Suprapubic skin (tissue), 4 donors: Measurements from ENCODE around the gene ROR2.

Experiments used
- POLR2A ChIP-seq, 2 donors: fragments of 450-650 bp; IDR thresholded peaks; one replicate each; pipeline ENCODE4 v1.6.1; 2017; ENCODE audit warnings: antibody characterized with exemption in 2 of 2, mild to moderate bottlenecking in 2 of 2, moderate library complexity in 2 of 2
- POLR2AphosphoS5 ChIP-seq, 3 donors: sonication (generic); formaldehyde crosslinking; IDR thresholded peaks; one replicate each; pipeline ENCODE4 v1.6.1; 2017; ENCODE audit warnings: antibody characterized with exemption in 3 of 3
- TF ChIP-seq, protein P1 (sequence below), 2 donors: fragments of 200-600 bp in 1 of 2; fragments of 450-650 bp in 1 of 2; sonication (generic) in 1 of 2; IDR thresholded peaks; one replicate each; pipeline ENCODE4 v1.5.1; 2016 to 2019; ENCODE audit warnings: antibody characterized with exemption in 2 of 2, mild to moderate bottlenecking in 1 of 2, moderate library complexity in 1 of 2

DNA sequence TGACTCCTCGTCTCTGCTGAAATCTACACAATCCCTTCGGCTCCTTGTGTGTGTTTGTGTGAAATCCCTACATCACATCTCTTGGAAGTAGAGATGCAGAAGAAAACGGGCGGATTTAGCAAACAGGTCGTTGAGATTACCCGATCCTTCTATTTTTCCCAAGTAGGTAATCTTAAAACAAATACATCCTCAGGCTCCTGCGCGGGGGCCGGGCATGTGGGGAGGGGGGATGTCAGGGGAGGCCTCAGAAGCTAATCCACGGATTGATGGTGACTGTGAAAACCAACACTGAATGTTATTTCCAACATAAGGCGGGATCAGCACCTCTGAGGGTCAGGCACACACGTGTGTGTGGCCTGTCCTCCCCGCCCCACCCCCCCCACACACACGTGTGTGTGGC, 137.8 kb downstream of the ROR2 start:
- TF ChIP-seq POLR2A (IDR thresholded peaks at IDR 0.05) = no peak
- TF ChIP-seq, protein P1, sequence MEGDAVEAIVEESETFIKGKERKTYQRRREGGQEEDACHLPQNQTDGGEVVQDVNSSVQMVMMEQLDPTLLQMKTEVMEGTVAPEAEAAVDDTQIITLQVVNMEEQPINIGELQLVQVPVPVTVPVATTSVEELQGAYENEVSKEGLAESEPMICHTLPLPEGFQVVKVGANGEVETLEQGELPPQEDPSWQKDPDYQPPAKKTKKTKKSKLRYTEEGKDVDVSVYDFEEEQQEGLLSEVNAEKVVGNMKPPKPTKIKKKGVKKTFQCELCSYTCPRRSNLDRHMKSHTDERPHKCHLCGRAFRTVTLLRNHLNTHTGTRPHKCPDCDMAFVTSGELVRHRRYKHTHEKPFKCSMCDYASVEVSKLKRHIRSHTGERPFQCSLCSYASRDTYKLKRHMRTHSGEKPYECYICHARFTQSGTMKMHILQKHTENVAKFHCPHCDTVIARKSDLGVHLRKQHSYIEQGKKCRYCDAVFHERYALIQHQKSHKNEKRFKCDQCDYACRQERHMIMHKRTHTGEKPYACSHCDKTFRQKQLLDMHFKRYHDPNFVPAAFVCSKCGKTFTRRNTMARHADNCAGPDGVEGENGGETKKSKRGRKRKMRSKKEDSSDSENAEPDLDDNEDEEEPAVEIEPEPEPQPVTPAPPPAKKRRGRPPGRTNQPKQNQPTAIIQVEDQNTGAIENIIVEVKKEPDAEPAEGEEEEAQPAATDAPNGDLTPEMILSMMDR (IDR thresholded peaks at IDR 0.05) = no peak
- no peak for TF ChIP-seq POLR2AphosphoS5 (IDR thresholded peaks at IDR 0.05)
